ENCODE results near the gene BLNK.

- TF ChIP-seq ATF2 (CRISPR knock-in tag; IDR thresholded peaks at IDR 0.05): no peak
- TF ChIP-seq FOXM1 (IDR thresholded peaks at IDR 0.05; ENCODE audit: low read depth): no peak
- TF ChIP-seq FOXM1 (CRISPR knock-in tag; IDR thresholded peaks at IDR 0.05; ENCODE audit: low read depth): no peak
- TF ChIP-seq ZNF140 (CRISPR knock-in tag; IDR thresholded peaks at IDR 0.05): no peak
Observed at GRCh38 chr10:96257944-96258343, 13.4 kb downstream of the BLNK start.

Measured in K562 (cell line).